K562 (cell line): ENCODE measurements around the gene PCCA. TPM values are rescaled to one million over a fixed set of nuclear protein-coding genes. Genes with fewer than 3 reads are reported as not detected.

Source experiments
- ATF7 ChIP-seq: fragments of 450-650 bp; IDR thresholded peaks from 2 replicates; pipeline ENCODE4 v1.7.1; 2014; ENCODE audit warnings: mild to moderate bottlenecking, moderate library complexity
- BCOR ChIP-seq: fragments of 450-650 bp; IDR thresholded peaks from 2 replicates; pipeline ENCODE4 v1.6.1; 2016
- BDP1 ChIP-seq: IDR thresholded peaks from 3 replicates; pipeline ENCODE4 v1.6.1; 2011; ENCODE audit not compliant: insufficient read length, insufficient read depth
- CCAR2 ChIP-seq: fragments of 200-400 bp; formaldehyde crosslinking; IDR thresholded peaks from 2 replicates; pipeline ENCODE4 v1.6.1; 2017; ENCODE audit warnings: mild to moderate bottlenecking, low read depth, low read length
- CREM ChIP-seq: IDR thresholded peaks from 2 replicates; pipeline ENCODE4 v1.6.1; 2014; ENCODE audit warnings: antibody characterized with exemption, low read depth
- DACH1 ChIP-seq: fragments of 450-650 bp; IDR thresholded peaks from 2 replicates; pipeline ENCODE4 v1.6.1; 2018; ENCODE audit not compliant: partially characterized antibody
- ETV5 ChIP-seq: sonication (generic); formaldehyde crosslinking; IDR thresholded peaks from 2 replicates; pipeline ENCODE4 v1.4.0; 2020; ENCODE audit warnings: low read depth, mild to moderate bottlenecking, missing genetic modification reagents
- HIVEP1 ChIP-seq: fragments of 250-450 bp; sonication (Bioruptor Pico); IDR thresholded peaks from 2 replicates; pipeline ENCODE4 v1.4.0; 2020; ENCODE audit warnings: mild to moderate bottlenecking
- JUND ChIP-seq, 2 experiments: IDR thresholded peaks; 2 replicates in 1 of 2; 3 replicates in 1 of 2; pipeline ENCODE4 v1.6.1; 2011; ENCODE audit warnings: borderline replicate concordance in 2 of 2, low read depth in 2 of 2, low read length in 2 of 2, improper control_type of control experiment in 1 of 2, missing biosample characterization in 1 of 2, missing genetic modification characterization in 1 of 2, missing genetic modification reagents in 1 of 2
- KLF16 ChIP-seq: IDR thresholded peaks from 2 replicates; pipeline ENCODE4 v1.6.1; 2016; ENCODE audit warnings: antibody characterized with exemption
- MED1 ChIP-seq: sonication (generic); formaldehyde crosslinking; IDR thresholded peaks from 2 replicates; pipeline ENCODE4 v1.8.1; 2023; ENCODE audit warnings: missing genetic modification reagents, borderline replicate concordance
- MEIS2 ChIP-seq: fragments of 450-650 bp; IDR thresholded peaks from 2 replicates; pipeline ENCODE4 v1.6.1; 2014; ENCODE audit warnings: mild to moderate bottlenecking; ENCODE audit not compliant: partially characterized antibody
- MTF1 ChIP-seq: fragments of 250-450 bp; sonication (Bioruptor Pico); IDR thresholded peaks from 2 replicates; pipeline ENCODE4 v1.9.0; 2021; ENCODE audit warnings: moderate library complexity, mild to moderate bottlenecking, inconsistent platforms, borderline replicate concordance
- MYBL2 ChIP-seq, 2 experiments: fragments of 450-650 bp in 1 of 2; sonication (generic) in 1 of 2; formaldehyde crosslinking in 1 of 2; IDR thresholded peaks; 2 replicates each; pipeline versions ENCODE4 v1.6.1 to v1.8.1; 2017 to 2022; ENCODE audit warnings: borderline replicate concordance in 1 of 2, inconsistent platforms in 1 of 2, low read depth in 1 of 2, mild to moderate bottlenecking in 1 of 2, missing genetic modification reagents in 1 of 2, moderate library complexity in 1 of 2
- NELFE ChIP-seq: IDR thresholded peaks from 2 replicates; pipeline ENCODE4 v1.6.1; 2011; ENCODE audit warnings: mild to moderate bottlenecking; ENCODE audit not compliant: insufficient read depth, insufficient read length
- NFE2 ChIP-seq: IDR thresholded peaks from 2 replicates; pipeline ENCODE4 v1.6.1; 2014; ENCODE audit warnings: antibody characterized with exemption, low read depth
- NFIC ChIP-seq: fragments of 450-650 bp; IDR thresholded peaks from 2 replicates; pipeline ENCODE4 v1.6.1; 2017; ENCODE audit warnings: mild to moderate bottlenecking, inconsistent platforms
- POLR3A ChIP-seq: IDR thresholded peaks from 2 replicates; pipeline ENCODE4 v1.6.1; 2011; ENCODE audit warnings: borderline replicate concordance, mild to moderate bottlenecking, moderate library complexity; ENCODE audit not compliant: insufficient read length, insufficient read depth; ENCODE audit errors: extremely low read depth
- RBFOX2 ChIP-seq: fragments of 200-400 bp; formaldehyde crosslinking; IDR thresholded peaks from 2 replicates; pipeline ENCODE4 v1.6.1; 2017; ENCODE audit warnings: low read depth, mild to moderate bottlenecking, low read length, moderate library complexity
- SMARCA4 ChIP-seq: fragments of 450-650 bp; IDR thresholded peaks from 2 replicates; pipeline ENCODE4 v1.6.1; 2016
- STAT5B ChIP-seq: fragments of 250-450 bp; sonication (Bioruptor Pico); IDR thresholded peaks from 2 replicates; pipeline ENCODE4 v1.8.0; 2021; ENCODE audit warnings: mild to moderate bottlenecking, inconsistent platforms
- ZC3H4 ChIP-seq: sonication (generic); formaldehyde crosslinking; IDR thresholded peaks from 2 replicates; pipeline ENCODE4 v1.9.0; 2021; ENCODE audit warnings: missing genetic modification reagents, borderline replicate concordance
- ZKSCAN1 ChIP-seq: fragments of 150-350 bp; IDR thresholded peaks from 2 replicates; pipeline ENCODE4 v1.6.1; 2016; ENCODE audit warnings: low read depth, low read length
- ZSCAN32 ChIP-seq: fragments of 450-650 bp; formaldehyde crosslinking; IDR thresholded peaks from 2 replicates; pipeline ENCODE4 v1.4.0; 2020; ENCODE audit warnings: mild to moderate bottlenecking, moderate library complexity
- polyA plus RNA-seq, 8 experiments: library from polyadenylated mRNA; depleted of rRNA in 4 of 8; stranded (reverse) in 5 of 8; unstranded in 3 of 8; fragments of >200 nt; fragmentation: Nextera tagmentation in 2 of 8; fragmentation: Illumina TruSeq in 1 of 8; extraction: Ambion mirVana in 2 of 8; extraction: Trizol in 1 of 8; gene quantifications; 2 replicates each; pipeline versions ENCODE4 v1.2.1 to v1.2.3, GENCODE V29; 2011 to 2014; ENCODE audit warnings: inconsistent platforms in 1 of 8, missing spikeins in 1 of 8
- total RNA-seq, 7 experiments: library from RNA; depleted of rRNA in 6 of 7; stranded (reverse); fragments of >200 nt in 6 of 7; fragmentation: Illumina TruSeq in 2 of 7; extraction: Trizol in 2 of 7; gene quantifications; 2 replicates each; pipeline versions ENCODE4 v1.2.1 to v1.2.3, GENCODE V29; 2011 to 2021; ENCODE audit warnings: low replicate concordance in 1 of 7
- TF ChIP-seq, protein P1 (sequence below): fragments of 250-450 bp; sonication (Bioruptor Pico); IDR thresholded peaks from 2 replicates; pipeline ENCODE4 v1.9.0; 2021; ENCODE audit warnings: mild to moderate bottlenecking, inconsistent platforms
- TF ChIP-seq, protein P2 (sequence below): sonication (generic); formaldehyde crosslinking; IDR thresholded peaks from 2 replicates; pipeline ENCODE4 v1.8.0; 2022; ENCODE audit warnings: mild to moderate bottlenecking, missing genetic modification reagents
- TF ChIP-seq, protein P3 (sequence below): fragments of 450-650 bp; IDR thresholded peaks from 2 replicates; pipeline ENCODE4 v1.6.1; 2016

PCCA gene
- total and polyA plus RNA-seq, 9 of the 15 experiments (the other 6 are each of a cell fraction or from before 2014, with no cell fraction given) = 5.2 to 14.1 (median 9.7) TPM

DNA sequence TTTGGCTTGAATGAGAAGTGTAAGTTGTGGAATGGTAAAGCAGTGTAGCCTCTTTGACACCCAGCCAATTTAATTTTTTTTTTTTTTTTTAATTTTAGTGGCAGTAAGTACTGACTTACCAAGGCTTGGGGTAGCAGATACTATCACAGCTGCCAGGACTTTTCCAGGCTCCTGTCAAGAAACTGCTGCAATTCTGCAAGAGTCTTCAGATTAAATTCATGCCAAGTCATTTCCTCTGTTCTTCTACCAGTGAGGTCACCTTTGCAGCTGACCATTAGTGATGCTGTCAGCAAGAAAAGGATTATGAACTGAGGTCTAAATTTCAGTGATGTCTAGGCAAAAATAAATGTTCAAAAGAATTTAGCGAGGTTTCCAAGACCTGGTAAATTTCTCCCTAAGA is 408.5 kb downstream of the PCCA start (continued):
- TF ChIP-seq NFIC (no peak), ATF7 (peak; percentile 59; the same call in 1 of the 2 replicates), POLR3A (no peak), DACH1 (no peak), NELFE (no peak), ZC3H4 (CRISPR knock-in tag) (no peak), KLF16 (no peak), ETV5 (CRISPR knock-in tag) (no peak), HIVEP1 (no peak), MTF1 (CRISPR knock-in tag) (no peak), BCOR (no peak), RBFOX2 (no peak), JUND (IDR thresholded peaks at IDR 0.05; ENCODE audit: borderline replicate concordance, low read depth, low read length) (peak; percentile 60; the same call in 1 of the 2 replicates), JUND (tag; IDR thresholded peaks at IDR 0.05; ENCODE audit: borderline replicate concordance, low read depth, low read length) (no peak), SMARCA4 (peak; percentile 21; the same call in 1 of the 2 replicates), ZKSCAN1 (no peak), MYBL2 (IDR thresholded peaks at IDR 0.05; ENCODE audit: low read depth) (no peak), MYBL2 (CRISPR knock-in tag; IDR thresholded peaks at IDR 0.05; ENCODE audit: borderline replicate concordance) (no peak), MED1 (CRISPR knock-in tag) (no peak), CREM (0 out of 2 replicates have a peak, but pooled peaks have one; percentile 38), ZSCAN32 (CRISPR knock-in tag) (no peak), MEIS2 (peak; percentile 26), NFE2 (peak; percentile 72), STAT5B (CRISPR knock-in tag) (no peak), CCAR2 (no peak), BDP1 (no peak)
- TF ChIP-seq, protein P1, sequence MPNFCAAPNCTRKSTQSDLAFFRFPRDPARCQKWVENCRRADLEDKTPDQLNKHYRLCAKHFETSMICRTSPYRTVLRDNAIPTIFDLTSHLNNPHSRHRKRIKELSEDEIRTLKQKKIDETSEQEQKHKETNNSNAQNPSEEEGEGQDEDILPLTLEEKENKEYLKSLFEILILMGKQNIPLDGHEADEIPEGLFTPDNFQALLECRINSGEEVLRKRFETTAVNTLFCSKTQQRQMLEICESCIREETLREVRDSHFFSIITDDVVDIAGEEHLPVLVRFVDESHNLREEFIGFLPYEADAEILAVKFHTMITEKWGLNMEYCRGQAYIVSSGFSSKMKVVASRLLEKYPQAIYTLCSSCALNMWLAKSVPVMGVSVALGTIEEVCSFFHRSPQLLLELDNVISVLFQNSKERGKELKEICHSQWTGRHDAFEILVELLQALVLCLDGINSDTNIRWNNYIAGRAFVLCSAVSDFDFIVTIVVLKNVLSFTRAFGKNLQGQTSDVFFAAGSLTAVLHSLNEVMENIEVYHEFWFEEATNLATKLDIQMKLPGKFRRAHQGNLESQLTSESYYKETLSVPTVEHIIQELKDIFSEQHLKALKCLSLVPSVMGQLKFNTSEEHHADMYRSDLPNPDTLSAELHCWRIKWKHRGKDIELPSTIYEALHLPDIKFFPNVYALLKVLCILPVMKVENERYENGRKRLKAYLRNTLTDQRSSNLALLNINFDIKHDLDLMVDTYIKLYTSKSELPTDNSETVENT (CRISPR knock-in tag) = no peak
- TF ChIP-seq, protein P2, sequence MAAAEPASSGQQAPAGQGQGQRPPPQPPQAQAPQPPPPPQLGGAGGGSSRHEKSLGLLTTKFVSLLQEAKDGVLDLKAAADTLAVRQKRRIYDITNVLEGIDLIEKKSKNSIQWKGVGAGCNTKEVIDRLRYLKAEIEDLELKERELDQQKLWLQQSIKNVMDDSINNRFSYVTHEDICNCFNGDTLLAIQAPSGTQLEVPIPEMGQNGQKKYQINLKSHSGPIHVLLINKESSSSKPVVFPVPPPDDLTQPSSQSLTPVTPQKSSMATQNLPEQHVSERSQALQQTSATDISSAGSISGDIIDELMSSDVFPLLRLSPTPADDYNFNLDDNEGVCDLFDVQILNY (CRISPR knock-in tag) = no peak
- TF ChIP-seq, protein P3, sequence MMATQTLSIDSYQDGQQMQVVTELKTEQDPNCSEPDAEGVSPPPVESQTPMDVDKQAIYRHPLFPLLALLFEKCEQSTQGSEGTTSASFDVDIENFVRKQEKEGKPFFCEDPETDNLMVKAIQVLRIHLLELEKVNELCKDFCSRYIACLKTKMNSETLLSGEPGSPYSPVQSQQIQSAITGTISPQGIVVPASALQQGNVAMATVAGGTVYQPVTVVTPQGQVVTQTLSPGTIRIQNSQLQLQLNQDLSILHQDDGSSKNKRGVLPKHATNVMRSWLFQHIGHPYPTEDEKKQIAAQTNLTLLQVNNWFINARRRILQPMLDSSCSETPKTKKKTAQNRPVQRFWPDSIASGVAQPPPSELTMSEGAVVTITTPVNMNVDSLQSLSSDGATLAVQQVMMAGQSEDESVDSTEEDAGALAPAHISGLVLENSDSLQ = no peak
